ENCODE results near the gene OPCML. TPM values are rescaled to one million over a fixed set of nuclear protein-coding genes. Genes with fewer than 3 reads are reported as not detected.

The OPCML gene
- total RNA-seq, 1 donor from 2014 or later, result 4.1 TPM

DNA sequence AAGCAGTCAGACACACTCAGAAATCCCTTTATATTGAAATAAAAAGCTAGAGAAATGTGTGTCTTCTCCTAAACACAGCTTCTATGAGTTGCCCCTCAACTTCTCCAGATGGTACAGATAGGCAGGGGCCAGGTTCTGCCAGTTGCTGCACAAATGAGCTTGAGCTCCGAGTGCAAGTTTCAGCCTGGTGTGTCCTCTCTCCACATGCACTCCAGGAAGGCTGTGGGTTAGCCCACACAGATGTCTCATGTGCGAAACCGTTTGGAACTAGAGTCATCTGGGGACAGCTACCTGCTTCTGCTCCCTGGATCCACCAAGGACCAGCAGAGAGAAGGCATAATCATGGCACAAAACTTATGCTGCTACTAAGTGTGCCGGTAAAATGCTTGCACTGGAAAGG is 812.6 kb downstream of the OPCML start:
- peaks cover 12% of the 10 kb centered on the region for H3K4me1 Mint-ChIP-seq (ENCODE audit: unreplicated experiment)
- no peaks in the 10 kb centered on the region for H3K9me3 Mint-ChIP-seq (ENCODE audit: unreplicated experiment)
- no peak overlapping the region for H3K4me3 Mint-ChIP-seq (ENCODE audit: unreplicated experiment)
- DNase-seq (ENCODE audit: low spot score), result no peak
- H3K27me3 Mint-ChIP-seq (ENCODE audit: unreplicated experiment), result peaks cover 3% of the 10 kb centered on the region
- H3K27ac Mint-ChIP-seq (ENCODE audit: unreplicated experiment), result no peak overlapping the region
- TF ChIP-seq, protein P1, sequence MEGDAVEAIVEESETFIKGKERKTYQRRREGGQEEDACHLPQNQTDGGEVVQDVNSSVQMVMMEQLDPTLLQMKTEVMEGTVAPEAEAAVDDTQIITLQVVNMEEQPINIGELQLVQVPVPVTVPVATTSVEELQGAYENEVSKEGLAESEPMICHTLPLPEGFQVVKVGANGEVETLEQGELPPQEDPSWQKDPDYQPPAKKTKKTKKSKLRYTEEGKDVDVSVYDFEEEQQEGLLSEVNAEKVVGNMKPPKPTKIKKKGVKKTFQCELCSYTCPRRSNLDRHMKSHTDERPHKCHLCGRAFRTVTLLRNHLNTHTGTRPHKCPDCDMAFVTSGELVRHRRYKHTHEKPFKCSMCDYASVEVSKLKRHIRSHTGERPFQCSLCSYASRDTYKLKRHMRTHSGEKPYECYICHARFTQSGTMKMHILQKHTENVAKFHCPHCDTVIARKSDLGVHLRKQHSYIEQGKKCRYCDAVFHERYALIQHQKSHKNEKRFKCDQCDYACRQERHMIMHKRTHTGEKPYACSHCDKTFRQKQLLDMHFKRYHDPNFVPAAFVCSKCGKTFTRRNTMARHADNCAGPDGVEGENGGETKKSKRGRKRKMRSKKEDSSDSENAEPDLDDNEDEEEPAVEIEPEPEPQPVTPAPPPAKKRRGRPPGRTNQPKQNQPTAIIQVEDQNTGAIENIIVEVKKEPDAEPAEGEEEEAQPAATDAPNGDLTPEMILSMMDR (IDR thresholded peaks at IDR 0.05; ENCODE audit: unreplicated experiment), result no peak
- H3K36me3 Mint-ChIP-seq (ENCODE audit: low read depth, unreplicated experiment), result no peaks in the 10 kb centered on the region

DNA sequence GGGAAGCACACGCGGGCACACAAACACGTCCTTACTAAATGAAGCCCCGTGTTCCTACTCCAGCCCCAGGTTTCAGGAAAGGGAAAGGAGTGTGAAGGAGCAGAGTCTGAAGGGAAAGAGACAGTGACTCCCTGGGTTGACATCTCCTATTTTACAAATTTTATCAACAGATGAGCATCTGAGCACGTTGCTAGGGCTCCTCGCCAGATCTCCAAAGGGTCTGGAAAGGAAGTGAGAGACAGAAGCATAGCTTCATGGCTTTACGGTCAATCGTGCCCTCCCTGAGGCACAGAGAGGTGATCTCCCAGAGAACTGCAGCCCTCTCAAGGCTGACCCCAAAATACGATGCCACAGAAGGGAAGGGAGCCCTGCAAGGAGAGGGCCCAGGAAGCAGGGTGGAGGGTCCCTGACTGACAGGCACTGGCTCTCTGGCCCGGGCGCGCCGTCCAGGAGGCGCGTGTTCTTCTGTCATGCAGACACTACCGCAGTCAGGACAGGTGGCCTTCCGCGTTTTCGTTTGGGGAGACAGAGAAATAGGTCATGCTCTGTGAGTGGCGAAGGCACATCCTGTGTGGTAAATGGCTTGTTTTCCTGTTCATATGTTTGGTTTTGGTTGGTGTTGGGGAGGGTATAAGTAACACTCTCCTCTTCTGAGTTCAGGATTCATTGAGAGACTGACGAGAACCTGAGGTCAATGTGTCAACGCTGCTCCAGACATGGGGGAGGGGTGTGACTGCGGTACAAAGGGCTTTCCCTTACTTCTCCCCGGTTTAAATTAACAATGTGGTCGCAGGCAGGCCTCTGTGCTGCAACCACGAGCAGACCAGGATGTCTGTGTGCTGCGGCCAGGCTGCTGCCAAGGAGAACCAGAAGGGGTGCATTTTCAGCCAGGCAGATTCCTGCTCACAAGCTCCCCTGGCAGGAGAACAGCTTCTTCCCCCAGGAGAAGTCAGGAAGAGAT is 813.3 kb downstream of the OPCML start:
- Mint-ChIP-seq H3K36me3 (ENCODE audit: low read depth, unreplicated experiment) (no peaks in the 10 kb centered on the region), H3K4me1 (ENCODE audit: unreplicated experiment) (peaks cover 12% of the 10 kb centered on the region), H3K9me3 (ENCODE audit: unreplicated experiment) (no peaks in the 10 kb centered on the region), H3K4me3 (ENCODE audit: unreplicated experiment) (no peak overlapping the region), H3K27ac (ENCODE audit: unreplicated experiment) (no peak overlapping the region), H3K27me3 (ENCODE audit: unreplicated experiment) (peaks cover 3% of the 10 kb centered on the region)
- no peak for DNase-seq (ENCODE audit: low spot score)
- TF ChIP-seq, protein P1 (IDR thresholded peaks at IDR 0.05; ENCODE audit: unreplicated experiment), result no peak

- Mint-ChIP-seq H3K27ac (ENCODE audit: unreplicated experiment) (no peak overlapping the region), H3K36me3 (ENCODE audit: low read depth, unreplicated experiment) (no peaks in the 10 kb centered on the region), H3K4me3 (ENCODE audit: unreplicated experiment) (no peak overlapping the region), H3K4me1 (ENCODE audit: unreplicated experiment) (peaks cover 12% of the 10 kb centered on the region), H3K27me3 (ENCODE audit: unreplicated experiment) (peaks cover 3% of the 10 kb centered on the region), H3K9me3 (ENCODE audit: unreplicated experiment) (no peaks in the 10 kb centered on the region)
- TF ChIP-seq, protein P1 (IDR thresholded peaks at IDR 0.05; ENCODE audit: unreplicated experiment), result no peak
- no peak for DNase-seq (ENCODE audit: low spot score)
Measured at GRCh38 chr11:132717824-132718223, 814.5 kb downstream of the OPCML start.

- Mint-ChIP-seq H3K4me3 (ENCODE audit: unreplicated experiment) (no peak overlapping the region), H3K36me3 (ENCODE audit: low read depth, unreplicated experiment) (no peaks in the 10 kb centered on the region), H3K4me1 (ENCODE audit: unreplicated experiment) (peaks cover 12% of the 10 kb centered on the region), H3K9me3 (ENCODE audit: unreplicated experiment) (no peaks in the 10 kb centered on the region), H3K27ac (ENCODE audit: unreplicated experiment) (no peak overlapping the region), H3K27me3 (ENCODE audit: unreplicated experiment) (peaks cover 1% of the 10 kb centered on the region)
- DNase-seq (ENCODE audit: low spot score), result no peak
- TF ChIP-seq, protein P1 (IDR thresholded peaks at IDR 0.05; ENCODE audit: unreplicated experiment), result no peak
Measured at GRCh38 chr11:132716037-132716436, 816.3 kb downstream of the OPCML start.

DNA sequence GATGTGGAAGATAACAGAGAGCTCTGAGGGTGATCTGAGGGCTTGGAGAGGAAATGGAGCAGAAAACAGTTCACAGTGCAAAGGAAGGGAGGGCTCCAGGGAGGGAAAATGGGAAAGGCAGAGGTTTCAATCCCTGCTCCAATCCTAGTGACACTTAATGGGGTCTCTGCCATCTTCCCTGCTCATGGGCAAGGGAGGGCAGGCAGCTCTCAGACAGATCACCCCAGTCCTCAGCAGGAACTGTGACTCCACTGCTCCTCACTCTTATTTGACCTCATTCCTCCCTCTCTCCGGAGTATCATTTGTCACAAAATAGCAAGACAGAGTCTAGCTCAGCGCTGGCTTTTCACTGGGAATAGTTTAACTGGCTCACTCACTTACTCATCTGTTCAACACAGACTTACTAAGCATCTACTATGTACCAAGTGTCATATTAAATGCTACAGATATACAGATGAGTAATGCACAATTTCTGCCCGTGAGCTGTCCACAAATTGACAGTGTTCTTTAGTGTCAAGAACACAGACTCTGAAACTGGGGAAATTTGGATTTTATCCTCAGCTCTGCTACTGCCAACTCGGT is 817.4 kb downstream of the OPCML start:
- Mint-ChIP-seq H3K9me3 (ENCODE audit: unreplicated experiment) (no peaks in the 10 kb centered on the region), H3K4me1 (ENCODE audit: unreplicated experiment) (peaks cover 12% of the 10 kb centered on the region), H3K4me3 (ENCODE audit: unreplicated experiment) (no peak overlapping the region), H3K27me3 (ENCODE audit: unreplicated experiment) (peaks cover 1% of the 10 kb centered on the region), H3K27ac (ENCODE audit: unreplicated experiment) (no peak overlapping the region), H3K36me3 (ENCODE audit: low read depth, unreplicated experiment) (no peaks in the 10 kb centered on the region)
- TF ChIP-seq, protein P1 (IDR thresholded peaks at IDR 0.05; ENCODE audit: unreplicated experiment), result no peak
- no peak for DNase-seq (ENCODE audit: low spot score)
